ENCODE data around the gene SKOR1. TPM values are rescaled to one million over a fixed set of nuclear protein-coding genes. Genes with fewer than 3 reads are reported as not detected.

Gene SKOR1
- polyA plus RNA-seq, 1 donor, result 0.28 TPM

GRCh38 chr15:67807141-67807540 lies 18.2 kb upstream of the SKOR1 start:
- no peak for DNase-seq
- no peak overlapping the region for H3K27ac ChIP-seq (ENCODE audit: low read length)
- H3K4me3 ChIP-seq (ENCODE audit: low read length), result no peak overlapping the region
- no peaks in the 10 kb centered on the region for H3K9me3 ChIP-seq (ENCODE audit: control insufficient read depth, low read depth, low read length)
- H3K36me3 ChIP-seq (ENCODE audit: control insufficient read depth, insufficient read depth, low read length), result peaks cover 6% of the 10 kb centered on the region
- no peaks in the 10 kb centered on the region for H3K27me3 ChIP-seq (ENCODE audit: control insufficient read depth, insufficient read depth, low read length)
- no CpG with 5 or more reads among the region's 5 CpGs for WGBS (ENCODE audit: insufficient coverage, low lambda C conversion rate)
- no peaks in the 10 kb centered on the region for H3K4me1 ChIP-seq (ENCODE audit: control insufficient read depth, insufficient read depth, low read length)

- no peak overlapping the region for H3K4me3 ChIP-seq (ENCODE audit: low read length)
- H3K36me3 ChIP-seq (ENCODE audit: control insufficient read depth, insufficient read depth, low read length), result peaks cover 6% of the 10 kb centered on the region
- no peaks in the 10 kb centered on the region for H3K27me3 ChIP-seq (ENCODE audit: control insufficient read depth, insufficient read depth, low read length)
- no CpG with 5 or more reads among the region's 7 CpGs for WGBS (ENCODE audit: insufficient coverage, low lambda C conversion rate)
- H3K27ac ChIP-seq (ENCODE audit: low read length), result no peak overlapping the region
- no peaks in the 10 kb centered on the region for H3K4me1 ChIP-seq (ENCODE audit: control insufficient read depth, insufficient read depth, low read length)
- no peak for DNase-seq
- no peaks in the 10 kb centered on the region for H3K9me3 ChIP-seq (ENCODE audit: control insufficient read depth, low read depth, low read length)
These were observed 17.5 kb upstream of the SKOR1 start for GRCh38 chr15:67807836-67808235.

GRCh38 chr15:67808821-67809220 lies 16.5 kb upstream of the SKOR1 start:
- no peaks in the 10 kb centered on the region for H3K9me3 ChIP-seq (ENCODE audit: control insufficient read depth, low read depth, low read length)
- DNase-seq, result no peak
- H3K27ac ChIP-seq (ENCODE audit: low read length), result no peak overlapping the region
- peaks cover 6% of the 10 kb centered on the region for H3K36me3 ChIP-seq (ENCODE audit: control insufficient read depth, insufficient read depth, low read length)
- no peak overlapping the region for H3K4me3 ChIP-seq (ENCODE audit: low read length)
- H3K4me1 ChIP-seq (ENCODE audit: control insufficient read depth, insufficient read depth, low read length), result no peaks in the 10 kb centered on the region
- no peaks in the 10 kb centered on the region for H3K27me3 ChIP-seq (ENCODE audit: control insufficient read depth, insufficient read depth, low read length)
- no CpG with 5 or more reads among the region's 7 CpGs for WGBS (ENCODE audit: insufficient coverage, low lambda C conversion rate)

DNA sequence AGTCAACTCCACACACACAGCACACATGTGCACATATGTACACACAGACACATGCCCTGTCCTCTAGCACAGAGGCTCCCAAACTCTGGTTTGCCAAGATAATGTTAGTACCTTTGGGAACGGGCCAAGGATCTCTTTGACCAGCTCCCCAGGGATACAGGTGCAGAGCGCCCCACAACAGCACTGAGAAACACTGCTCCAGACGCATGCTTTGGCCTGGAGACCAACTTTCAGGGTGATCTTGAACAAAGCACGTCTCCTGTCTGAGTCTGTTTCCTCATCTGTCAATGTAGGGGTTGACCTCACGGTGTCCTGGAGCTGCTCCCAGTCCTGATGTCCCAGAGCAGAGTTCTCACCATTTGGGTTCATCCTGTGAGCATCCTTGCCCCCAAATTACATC lies 15.9 kb upstream of the SKOR1 start:
- no CpG with 5 or more reads among the region's 5 CpGs for WGBS (ENCODE audit: insufficient coverage, low lambda C conversion rate)
- Histone ChIP-seq H3K36me3 (ENCODE audit: control insufficient read depth, insufficient read depth, low read length) (peaks cover 6% of the 10 kb centered on the region), H3K27me3 (ENCODE audit: control insufficient read depth, insufficient read depth, low read length) (no peaks in the 10 kb centered on the region), H3K27ac (ENCODE audit: low read length) (no peak overlapping the region), H3K4me1 (ENCODE audit: control insufficient read depth, insufficient read depth, low read length) (no peaks in the 10 kb centered on the region), H3K9me3 (ENCODE audit: control insufficient read depth, low read depth, low read length) (no peaks in the 10 kb centered on the region), H3K4me3 (ENCODE audit: low read length) (no peak overlapping the region)
- DNase-seq, result no peak

GRCh38 chr15:67809866-67810265 lies 15.4 kb upstream of the SKOR1 start:
- H3K27ac ChIP-seq (ENCODE audit: low read length), result no peak overlapping the region
- peaks cover 6% of the 10 kb centered on the region for H3K36me3 ChIP-seq (ENCODE audit: control insufficient read depth, insufficient read depth, low read length)
- no peaks in the 10 kb centered on the region for H3K9me3 ChIP-seq (ENCODE audit: control insufficient read depth, low read depth, low read length)
- no peak for DNase-seq
- H3K27me3 ChIP-seq (ENCODE audit: control insufficient read depth, insufficient read depth, low read length), result no peaks in the 10 kb centered on the region
- H3K4me1 ChIP-seq (ENCODE audit: control insufficient read depth, insufficient read depth, low read length), result no peaks in the 10 kb centered on the region
- no peak overlapping the region for H3K4me3 ChIP-seq (ENCODE audit: low read length)
- WGBS (ENCODE audit: insufficient coverage, low lambda C conversion rate), result no CpG with 5 or more reads among the region's 6 CpGs

DNA sequence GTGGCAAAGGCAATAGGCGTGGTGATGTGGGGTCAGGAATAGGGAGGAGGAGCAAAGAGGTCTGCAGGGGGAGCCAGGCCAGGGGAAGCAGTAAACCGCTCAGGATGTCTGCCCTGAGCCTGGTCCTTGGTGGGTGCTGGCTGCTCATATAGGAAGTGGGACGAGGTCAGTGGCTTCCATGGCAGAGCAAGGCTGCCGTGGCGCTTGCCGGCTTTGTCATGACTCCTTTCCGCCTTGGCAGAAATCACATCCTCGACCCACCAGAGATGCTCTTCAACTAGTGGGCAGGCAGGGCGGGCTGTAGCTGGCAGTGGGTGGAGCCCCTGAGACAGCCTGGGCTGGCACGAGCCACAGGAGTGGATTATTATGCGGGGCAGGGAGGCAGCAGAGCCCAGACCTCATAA lies 13.1 kb upstream of the SKOR1 start:
- WGBS (ENCODE audit: insufficient coverage, low lambda C conversion rate), result no CpG with 5 or more reads among the region's 11 CpGs
- H3K4me1 ChIP-seq (ENCODE audit: control insufficient read depth, insufficient read depth, low read length), result no peaks in the 10 kb centered on the region
- H3K27me3 ChIP-seq (ENCODE audit: control insufficient read depth, insufficient read depth, low read length), result no peaks in the 10 kb centered on the region
- H3K27ac ChIP-seq (ENCODE audit: low read length), result no peak overlapping the region
- no peak for DNase-seq
- H3K4me3 ChIP-seq (ENCODE audit: low read length), result no peak overlapping the region
- peaks cover 3% of the 10 kb centered on the region for H3K36me3 ChIP-seq (ENCODE audit: control insufficient read depth, insufficient read depth, low read length)
- H3K9me3 ChIP-seq (ENCODE audit: control insufficient read depth, low read depth, low read length), result no peaks in the 10 kb centered on the region

DNA sequence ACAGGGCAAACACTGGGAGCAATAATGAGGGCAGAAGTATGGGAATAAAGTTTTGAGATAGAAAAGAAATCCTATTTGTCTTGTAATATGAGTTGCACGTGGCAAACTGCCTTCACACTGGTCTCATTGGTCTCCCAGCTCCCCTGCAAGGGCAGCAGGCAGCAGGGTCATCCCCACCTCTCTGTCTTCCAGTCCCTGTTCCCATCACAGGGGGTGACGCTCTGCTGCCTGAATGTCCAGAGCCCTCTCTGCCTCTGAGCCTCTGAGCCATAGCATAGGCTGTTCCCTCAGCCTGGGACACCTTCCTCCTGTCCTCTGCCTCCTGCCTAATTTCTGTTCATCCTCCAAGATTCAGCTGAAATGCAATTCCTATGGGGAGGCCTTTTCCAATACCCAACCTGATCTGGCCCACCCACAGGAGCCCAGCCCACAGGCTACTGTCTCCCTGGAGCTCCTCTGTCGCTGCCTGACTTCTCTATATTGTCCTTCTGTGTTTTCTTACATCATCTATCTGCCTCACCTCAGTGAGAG lies 12.1 kb upstream of the SKOR1 start:
- Histone ChIP-seq H3K4me3 (ENCODE audit: low read length) (no peak overlapping the region), H3K27me3 (ENCODE audit: control insufficient read depth, insufficient read depth, low read length) (peaks cover 6% of the 10 kb centered on the region), H3K27ac (ENCODE audit: low read length) (no peak overlapping the region), H3K4me1 (ENCODE audit: control insufficient read depth, insufficient read depth, low read length) (no peaks in the 10 kb centered on the region), H3K36me3 (ENCODE audit: control insufficient read depth, insufficient read depth, low read length) (peaks cover 3% of the 10 kb centered on the region), H3K9me3 (ENCODE audit: control insufficient read depth, low read depth, low read length) (no peaks in the 10 kb centered on the region)
- DNase-seq, result no peak
- WGBS (ENCODE audit: insufficient coverage, low lambda C conversion rate), result no CpG with 5 or more reads among the region's 3 CpGs

DNA sequence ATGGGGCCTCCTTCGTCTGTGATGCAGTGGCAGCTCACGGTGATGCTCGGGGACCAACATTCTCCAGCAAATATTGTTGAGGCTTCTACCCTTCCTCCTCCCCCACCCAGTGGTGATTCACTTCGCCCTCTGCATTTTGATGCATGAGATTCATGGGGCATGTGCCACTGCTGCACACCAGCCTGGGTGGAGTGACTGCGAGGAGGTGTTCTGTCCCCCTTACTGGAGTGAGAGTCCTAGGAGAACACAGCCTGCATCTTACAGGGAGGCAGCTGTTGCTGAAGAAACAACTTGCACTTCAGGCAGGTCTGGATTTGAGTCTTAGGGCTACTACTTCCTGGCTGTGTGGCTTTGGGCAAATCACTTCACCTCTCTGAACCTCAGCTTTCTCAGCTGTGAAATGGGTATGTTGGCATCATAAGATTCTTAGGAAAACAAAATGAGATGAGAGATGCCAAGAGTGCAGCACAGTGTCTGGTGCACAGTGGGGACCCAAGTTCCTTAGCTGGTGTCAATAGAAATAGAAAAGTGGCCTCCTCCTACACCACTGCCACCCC lies 10.2 kb upstream of the SKOR1 start:
- H3K36me3 ChIP-seq (ENCODE audit: control insufficient read depth, insufficient read depth, low read length), result no peaks in the 10 kb centered on the region
- no peak for DNase-seq
- H3K4me3 ChIP-seq (ENCODE audit: low read length), result no peak overlapping the region
- H3K27me3 ChIP-seq (ENCODE audit: control insufficient read depth, insufficient read depth, low read length), result peaks cover 24% of the 10 kb centered on the region
- no peaks in the 10 kb centered on the region for H3K4me1 ChIP-seq (ENCODE audit: control insufficient read depth, insufficient read depth, low read length)
- no peak overlapping the region for H3K27ac ChIP-seq (ENCODE audit: low read length)
- H3K9me3 ChIP-seq (ENCODE audit: control insufficient read depth, low read depth, low read length), result peaks cover 6% of the 10 kb centered on the region
- WGBS (ENCODE audit: insufficient coverage, low lambda C conversion rate), result no CpG with 5 or more reads among the region's 5 CpGs

- Histone ChIP-seq H3K27ac (ENCODE audit: low read length) (no peak overlapping the region), H3K4me1 (ENCODE audit: control insufficient read depth, insufficient read depth, low read length) (peaks cover 7% of the 10 kb centered on the region), H3K36me3 (ENCODE audit: control insufficient read depth, insufficient read depth, low read length) (no peaks in the 10 kb centered on the region), H3K27me3 (ENCODE audit: control insufficient read depth, insufficient read depth, low read length) (peaks cover 40% of the 10 kb centered on the region), H3K9me3 (ENCODE audit: control insufficient read depth, low read depth, low read length) (peaks cover 8% of the 10 kb centered on the region), H3K4me3 (ENCODE audit: low read length) (no peak overlapping the region)
- no peak for DNase-seq
- 100% methylated on average over 1 of the region's 3 CpGs for WGBS (ENCODE audit: insufficient coverage, low lambda C conversion rate)
These were observed 8.6 kb upstream of the SKOR1 start for GRCh38 chr15:67816668-67817067.

- H3K27me3 ChIP-seq (ENCODE audit: control insufficient read depth, insufficient read depth, low read length), result peaks cover 54% of the 10 kb centered on the region
- no CpG with 5 or more reads among the region's 3 CpGs for WGBS (ENCODE audit: insufficient coverage, low lambda C conversion rate)
- DNase-seq, result no peak
These were observed 6.8 kb upstream of the SKOR1 start for GRCh38 chr15:67818464-67818863.

DNA sequence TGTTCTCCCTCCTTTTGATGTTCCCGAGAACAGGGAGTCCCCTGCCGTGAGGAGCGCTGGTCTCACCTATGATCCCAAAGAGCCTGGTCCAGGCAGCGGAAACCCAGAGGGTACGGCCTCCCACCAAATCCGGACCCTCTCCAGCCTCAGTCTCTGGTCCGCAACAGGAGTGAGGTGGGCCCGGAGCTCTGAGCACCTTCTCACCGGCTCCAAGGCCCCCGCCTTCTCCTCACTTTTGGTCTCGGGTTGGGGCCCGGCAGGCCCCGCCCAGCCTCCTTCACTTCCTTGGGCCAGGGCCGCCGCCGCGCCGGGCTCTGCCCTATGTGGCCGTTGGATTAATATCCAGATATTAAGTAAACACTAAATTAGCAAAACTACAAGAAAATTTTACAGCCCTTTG lies 5.7 kb upstream of the SKOR1 start:
- Histone ChIP-seq H3K4me1 (ENCODE audit: control insufficient read depth, insufficient read depth, low read length) (peaks cover 7% of the 10 kb centered on the region), H3K27me3 (ENCODE audit: control insufficient read depth, insufficient read depth, low read length) (peaks cover 66% of the 10 kb centered on the region)
- WGBS (ENCODE audit: insufficient coverage, low lambda C conversion rate), result no CpG with 5 or more reads among the region's 19 CpGs

More at GRCh38 chr15:67818464-67818863, 6.8 kb upstream of the SKOR1 start:
- H3K36me3 ChIP-seq (ENCODE audit: control insufficient read depth, insufficient read depth, low read length), result no peaks in the 10 kb centered on the region
- no peak overlapping the region for H3K27ac ChIP-seq (ENCODE audit: low read length)
- H3K9me3 ChIP-seq (ENCODE audit: control insufficient read depth, low read depth, low read length), result peaks cover 8% of the 10 kb centered on the region
- H3K4me3 ChIP-seq (ENCODE audit: low read length), result no peak overlapping the region
- H3K4me1 ChIP-seq (ENCODE audit: control insufficient read depth, insufficient read depth, low read length), result peaks cover 7% of the 10 kb centered on the region

More for the DNA sequence above, 5.7 kb upstream of the SKOR1 start:
- Histone ChIP-seq H3K9me3 (ENCODE audit: control insufficient read depth, low read depth, low read length) (peaks cover 10% of the 10 kb centered on the region), H3K36me3 (ENCODE audit: control insufficient read depth, insufficient read depth, low read length) (no peaks in the 10 kb centered on the region), H3K4me3 (ENCODE audit: low read length) (no peak overlapping the region), H3K27ac (ENCODE audit: low read length) (no peak overlapping the region)
- no peak for DNase-seq
